ENCODE data around the gene CEP250.
"Not testable (repeated sequence)": the region's sequence is repeated elsewhere in the genome, so short reads cannot be mapped to it uniquely, and the experiment has no call there.

The CEP250 gene

GRCh38 chr20:35496481-35496880 is 41.1 kb downstream of the CEP250 start:
- no peak for FAIRE-seq

GRCh38 chr20:35497320-35497719 is 41.9 kb downstream of the CEP250 start:
- FAIRE-seq: no peak

- FAIRE-seq: no peak
These were observed 42.4 kb downstream of the CEP250 start for GRCh38 chr20:35497780-35498189.

GRCh38 chr20:35499271-35499670 is 43.9 kb downstream of the CEP250 start:
- FAIRE-seq: no peak

- no peak for FAIRE-seq
These were observed 47.0 kb downstream of the CEP250 start for GRCh38 chr20:35502352-35502751.

GRCh38 chr20:35503281-35503680 is 47.9 kb downstream of the CEP250 start:
- FAIRE-seq: no peak

GRCh38 chr20:35503841-35504561 is 48.6 kb downstream of the CEP250 start:
- no peak for FAIRE-seq

GRCh38 chr20:35504751-35505150 is 49.4 kb downstream of the CEP250 start:
- FAIRE-seq: no peak

- FAIRE-seq: no peak
These were observed 50.8 kb downstream of the CEP250 start for GRCh38 chr20:35506179-35506578.

- no peak for FAIRE-seq
These were observed 51.7 kb downstream of the CEP250 start for GRCh38 chr20:35506872-35507638.

GRCh38 chr20:35508493-35509218 is 53.3 kb downstream of the CEP250 start:
- no peak for FAIRE-seq

- no peak for FAIRE-seq
These were observed 55.7 kb downstream of the CEP250 start for GRCh38 chr20:35510951-35511735.

GRCh38 chr20:35511814-35512420 is 56.5 kb downstream of the CEP250 start:
- FAIRE-seq: peak; percentile 74

GRCh38 chr20:35514371-35514932 is 59.1 kb downstream of the CEP250 start:
- no peak for FAIRE-seq

- FAIRE-seq: no peak
These were observed 59.9 kb downstream of the CEP250 start for GRCh38 chr20:35515341-35515740.

GRCh38 chr20:35515949-35516645 is 60.7 kb downstream of the CEP250 start:
- FAIRE-seq: no peak

- no peak for FAIRE-seq
These were observed 61.7 kb downstream of the CEP250 start for GRCh38 chr20:35517125-35517524.

- FAIRE-seq: not testable (repeated sequence)
These were observed 62.4 kb downstream of the CEP250 start for GRCh38 chr20:35517767-35518166.

- FAIRE-seq: no peak
These were observed 63.6 kb downstream of the CEP250 start for GRCh38 chr20:35518955-35519354.

- FAIRE-seq: no peak
These were observed 68.0 kb downstream of the CEP250 start for GRCh38 chr20:35523298-35523888.

- no peak for FAIRE-seq
These were observed 70.2 kb downstream of the CEP250 start for GRCh38 chr20:35525639-35526038.

Measured in TTC549 (cell line).